ENCODE measurements around the gene KHDC4.

The KHDC4 gene

GRCh38 chr1:155952505-155952890 is 18.3 kb upstream of the KHDC4 start:
- H3K79me2 ChIP-seq (ENCODE audit: insufficient read depth, low read length), result peaks cover 4% of the 10 kb centered on the region; the same call in 1 of the 2 replicates
- no peak overlapping the region for H3K9ac ChIP-seq (ENCODE audit: low read depth, low read length, poor library complexity, severe bottlenecking)
- no peaks in the 10 kb centered on the region for H3K9me2 ChIP-seq (replicated peaks; ENCODE audit: low read depth, low read length)
- H2AFZ ChIP-seq (ENCODE audit: low read length), result no peak overlapping the region
- no peaks in the 10 kb centered on the region for H3K9me3 ChIP-seq (ENCODE audit: insufficient read depth, low read depth, low read length)
- H3K4me3 ChIP-seq (ENCODE audit: low read length, poor library complexity, severe bottlenecking), result no peak overlapping the region
- no peak overlapping the region for H3K4me2 ChIP-seq (ENCODE audit: low read depth, low read length, poor library complexity, severe bottlenecking)
- no peaks in the 10 kb centered on the region; the same call in 1 of the 2 replicates for H3F3A ChIP-seq (ENCODE audit: low read depth)
- H3K36me3 ChIP-seq (ENCODE audit: insufficient read depth, low read length), result peaks cover 93% of the 10 kb centered on the region; the same call in 1 of the 2 replicates
- no peaks in the 10 kb centered on the region for H3K4me1 ChIP-seq (ENCODE audit: insufficient read depth, low read length, poor library complexity, severe bottlenecking)
- H4K20me1 ChIP-seq (ENCODE audit: insufficient read depth, low read length, poor library complexity, severe bottlenecking), result peaks cover 26% of the 10 kb centered on the region
- H3K27me3 ChIP-seq (ENCODE audit: insufficient read depth, low read length, poor library complexity, severe bottlenecking), result no peaks in the 10 kb centered on the region
- TF ChIP-seq CTCF (conservative IDR thresholded peaks at IDR 0.05; ENCODE audit: low read length) (no peak), EZH2phosphoT487 (IDR thresholded peaks at IDR 0.05; ENCODE audit: borderline replicate concordance) (no peak)

DNA sequence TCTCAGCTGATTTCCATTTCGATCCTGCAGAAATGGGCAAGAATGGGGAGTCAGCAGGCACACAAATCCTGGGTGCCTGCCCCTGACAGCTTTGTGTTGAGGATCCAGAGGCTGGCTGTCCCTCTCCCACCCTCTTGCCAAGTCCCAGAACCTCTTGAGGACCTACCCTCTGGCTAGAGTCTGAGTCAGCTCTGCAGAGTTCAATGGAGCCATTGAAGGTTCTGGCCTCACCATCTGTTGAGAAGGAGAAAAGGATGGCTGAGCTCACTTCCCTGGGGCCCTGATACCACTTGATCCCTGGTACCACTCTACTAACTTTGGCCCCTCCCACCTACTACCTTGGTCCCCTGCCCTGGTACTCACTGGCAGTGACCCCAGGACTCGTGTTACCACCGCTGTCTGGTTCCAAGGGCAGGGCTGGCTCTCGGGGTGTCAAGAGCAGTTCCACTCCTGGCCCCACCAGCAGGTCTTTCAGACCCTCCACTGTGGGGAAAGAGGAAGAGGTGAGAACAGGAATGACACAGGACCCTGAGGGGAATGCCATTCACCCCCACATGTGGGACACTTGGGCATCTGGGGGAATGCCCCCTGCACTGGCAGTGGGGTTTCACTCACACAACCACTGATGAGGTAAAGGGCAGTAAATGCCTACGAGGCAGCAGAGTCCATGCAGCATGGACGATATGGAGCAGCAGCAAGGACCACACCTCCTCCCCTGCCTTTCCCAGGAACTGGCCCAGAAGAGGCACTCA is 17.7 kb upstream of the KHDC4 start:
- H3K36me3 ChIP-seq (ENCODE audit: insufficient read depth, low read length), result peaks cover 93% of the 10 kb centered on the region; the same call in 1 of the 2 replicates
- no peak overlapping the region for H3K4me2 ChIP-seq (ENCODE audit: low read depth, low read length, poor library complexity, severe bottlenecking)
- H3F3A ChIP-seq (ENCODE audit: low read depth), result no peaks in the 10 kb centered on the region; the same call in 1 of the 2 replicates
- H3K9me3 ChIP-seq (ENCODE audit: insufficient read depth, low read depth, low read length), result no peaks in the 10 kb centered on the region
- no peaks in the 10 kb centered on the region for H3K27me3 ChIP-seq (ENCODE audit: insufficient read depth, low read length, poor library complexity, severe bottlenecking)
- H3K4me1 ChIP-seq (ENCODE audit: insufficient read depth, low read length, poor library complexity, severe bottlenecking), result peaks cover under 1% of the 10 kb centered on the region
- no peak overlapping the region for H3K9ac ChIP-seq (ENCODE audit: low read depth, low read length, poor library complexity, severe bottlenecking)
- no peaks in the 10 kb centered on the region for H3K9me2 ChIP-seq (replicated peaks; ENCODE audit: low read depth, low read length)
- no peak for TF ChIP-seq CTCF (conservative IDR thresholded peaks at IDR 0.05; ENCODE audit: low read length)
- TF ChIP-seq EZH2phosphoT487 (IDR thresholded peaks at IDR 0.05; ENCODE audit: borderline replicate concordance), result no peak
- no peak overlapping the region for H2AFZ ChIP-seq (ENCODE audit: low read length)
- peaks cover 28% of the 10 kb centered on the region for H4K20me1 ChIP-seq (ENCODE audit: insufficient read depth, low read length, poor library complexity, severe bottlenecking)
- H3K4me3 ChIP-seq (ENCODE audit: low read length, poor library complexity, severe bottlenecking), result no peak overlapping the region
- peaks cover 4% of the 10 kb centered on the region; the same call in 1 of the 2 replicates for H3K79me2 ChIP-seq (ENCODE audit: insufficient read depth, low read length)

DNA sequence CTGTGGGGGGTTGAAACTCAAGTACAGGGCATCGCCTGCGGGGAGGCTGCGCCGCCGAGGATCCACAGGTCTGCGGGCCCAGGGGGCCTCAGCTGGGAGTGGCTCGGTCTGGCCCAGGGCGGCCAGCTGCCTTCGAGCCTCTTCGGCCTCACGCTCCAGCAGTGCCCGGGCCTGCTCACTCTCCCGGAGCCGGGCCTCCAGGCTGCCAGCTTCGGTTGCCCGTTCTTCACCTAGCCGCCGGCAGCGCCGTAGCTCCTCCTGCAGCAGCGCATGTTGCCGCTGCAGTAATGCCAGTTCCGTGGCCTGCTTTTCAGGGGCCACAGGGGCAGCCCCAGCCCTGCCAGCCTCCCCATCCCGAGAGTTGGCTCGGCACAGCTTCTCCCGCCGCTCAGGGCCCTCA is 16.6 kb upstream of the KHDC4 start:
- Histone ChIP-seq H3K79me2 (ENCODE audit: insufficient read depth, low read length) (peaks cover 4% of the 10 kb centered on the region; the same call in 1 of the 2 replicates), H3K4me3 (ENCODE audit: low read length, poor library complexity, severe bottlenecking) (no peak overlapping the region), H3K9ac (ENCODE audit: low read depth, low read length, poor library complexity, severe bottlenecking) (no peak overlapping the region), H3F3A (ENCODE audit: low read depth) (no peaks in the 10 kb centered on the region), H3K4me2 (ENCODE audit: low read depth, low read length, poor library complexity, severe bottlenecking) (no peak overlapping the region), H3K4me1 (ENCODE audit: insufficient read depth, low read length, poor library complexity, severe bottlenecking) (peaks cover 11% of the 10 kb centered on the region), H3K27me3 (ENCODE audit: insufficient read depth, low read length, poor library complexity, severe bottlenecking) (no peaks in the 10 kb centered on the region), H3K9me3 (ENCODE audit: insufficient read depth, low read depth, low read length) (no peaks in the 10 kb centered on the region), H2AFZ (ENCODE audit: low read length) (no peak overlapping the region), H3K36me3 (ENCODE audit: insufficient read depth, low read length) (peaks cover 93% of the 10 kb centered on the region; the same call in 1 of the 2 replicates), H4K20me1 (ENCODE audit: insufficient read depth, low read length, poor library complexity, severe bottlenecking) (peaks cover 28% of the 10 kb centered on the region), H3K9me2 (replicated peaks; ENCODE audit: low read depth, low read length) (no peaks in the 10 kb centered on the region)
- TF ChIP-seq CTCF (conservative IDR thresholded peaks at IDR 0.05; ENCODE audit: low read length), result no peak
- TF ChIP-seq EZH2phosphoT487 (IDR thresholded peaks at IDR 0.05; ENCODE audit: borderline replicate concordance), result no peak
